HG03139 (cell line): ENCODE results near the gene FAM174C.

ENCODE experiments used
- ATAC-seq: cut with Tn5 transposase; IDR thresholded peaks from one replicate; pipeline ENCODE4 v1.9.1; 2021; ENCODE audit not compliant: unreplicated experiment

FAM174C gene

DNA sequence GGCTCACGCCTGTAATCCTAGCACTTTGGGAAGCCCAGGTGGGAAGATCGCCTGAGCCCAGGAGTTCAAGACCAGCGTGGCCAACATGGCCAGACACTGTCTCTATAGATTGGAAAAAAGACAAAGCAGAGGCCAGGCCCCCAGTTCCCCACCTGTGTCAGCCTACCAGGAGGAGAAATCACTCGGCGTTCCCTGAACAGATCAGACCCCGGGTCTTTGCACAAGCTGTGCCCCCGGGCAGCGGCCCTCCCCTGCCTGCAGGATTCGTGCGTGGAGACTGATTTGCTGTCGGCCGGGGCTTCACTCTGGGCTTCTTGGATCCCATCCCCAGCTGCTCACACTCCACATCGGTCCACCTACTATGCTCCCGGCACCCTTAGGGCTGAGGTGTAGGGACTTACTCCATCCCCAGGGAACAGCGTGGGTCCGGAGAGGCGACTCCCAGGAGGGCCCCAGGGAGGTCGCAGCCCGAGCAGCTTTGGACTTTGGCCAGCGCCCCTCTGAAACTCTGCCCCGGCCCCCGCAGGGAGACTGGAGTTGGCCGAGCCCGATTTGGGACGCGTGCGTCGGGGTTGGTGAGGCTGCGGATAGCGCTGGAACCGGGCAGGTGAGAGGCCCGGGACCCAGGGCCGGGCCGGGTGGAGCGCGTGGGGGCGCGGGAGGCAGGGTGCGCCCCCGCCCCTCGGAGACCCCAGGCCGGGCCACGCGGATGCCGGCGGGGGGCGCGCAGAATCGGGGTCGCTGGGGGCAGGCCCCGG, 9.8 kb downstream of the FAM174C start:
- ATAC-seq = no peak

DNA sequence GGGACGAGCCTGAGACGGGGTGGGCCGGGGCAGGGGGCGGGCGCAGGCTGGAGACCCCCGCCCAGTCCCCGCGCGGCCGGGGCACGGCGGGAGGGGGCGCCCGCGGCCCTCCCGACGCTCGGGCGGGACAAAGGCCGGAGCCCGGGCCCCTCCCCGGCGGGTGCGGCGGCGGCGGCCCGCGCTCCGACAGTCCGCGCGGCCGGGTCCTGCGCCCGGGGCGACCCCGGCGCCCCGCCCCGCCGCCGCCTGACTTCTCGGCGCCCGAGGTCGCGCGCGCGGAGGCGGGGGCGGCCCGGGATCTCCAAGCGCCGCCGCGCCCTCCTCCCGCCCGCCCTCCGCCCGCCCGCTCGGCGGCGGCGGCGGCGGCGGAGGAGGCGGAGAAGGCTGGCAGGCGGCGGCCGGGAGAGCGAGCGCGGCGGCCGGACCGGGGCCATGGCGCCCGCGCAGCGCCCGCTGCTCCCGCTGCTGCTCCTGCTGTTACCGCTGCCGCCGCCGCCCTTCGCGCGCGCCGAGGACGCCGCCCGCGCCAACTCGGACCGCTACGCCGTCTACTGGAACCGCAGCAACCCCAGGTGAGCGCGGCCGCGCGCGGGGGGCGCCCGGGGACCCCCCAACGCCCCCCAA, 10.5 kb downstream of the FAM174C start, which contains the start of gene EFNA2:
TSS of gene EFNA2 (plus strand) at position 137 of the 624 bp plus-strand sequence. CDS start at position 433, 296 bp downstream.
- no peak for ATAC-seq

DNA sequence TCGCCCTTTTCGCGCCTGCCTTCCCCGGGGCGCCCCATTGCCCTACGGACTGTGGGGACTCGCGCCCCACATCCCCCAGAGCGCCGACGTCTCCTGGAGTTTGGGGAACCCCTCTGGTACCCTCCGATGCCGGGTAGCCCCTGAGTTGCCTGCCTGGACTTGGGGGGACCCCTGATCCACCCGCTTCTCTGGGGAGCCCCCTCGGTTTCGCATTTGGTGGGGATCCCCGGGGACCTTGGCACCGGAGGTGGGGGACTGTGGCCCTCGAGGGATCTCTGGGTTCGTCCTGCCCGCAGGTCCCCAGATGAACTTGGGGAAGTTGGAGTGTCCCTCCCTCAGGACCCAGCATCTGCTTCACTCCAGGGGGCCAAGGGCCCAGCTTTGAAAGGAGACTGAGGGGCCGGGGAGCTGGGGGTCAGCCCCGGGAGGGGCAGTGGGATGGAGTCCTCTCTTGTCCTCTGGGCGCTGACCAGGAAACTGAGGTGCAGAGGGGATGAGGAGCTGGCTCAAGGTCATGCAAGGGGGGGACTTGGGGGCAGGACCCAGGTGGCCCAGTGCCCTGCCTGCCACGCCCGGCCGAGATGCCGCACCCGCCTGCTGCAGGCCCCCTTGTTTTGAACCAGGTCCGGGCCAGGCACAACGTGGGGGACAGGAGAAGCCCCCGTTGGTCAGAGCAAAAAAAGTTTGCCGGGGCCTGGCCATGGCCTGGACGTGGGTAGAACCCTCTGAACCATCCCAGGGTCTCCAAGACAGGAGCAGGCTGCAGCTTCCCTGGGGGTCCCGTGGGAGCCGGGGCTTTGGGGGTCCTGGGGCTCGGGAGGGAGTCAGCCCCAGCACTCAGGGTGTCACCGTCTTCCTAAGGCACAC, 11.4 kb downstream of the FAM174C start:
- no peak for ATAC-seq

DNA sequence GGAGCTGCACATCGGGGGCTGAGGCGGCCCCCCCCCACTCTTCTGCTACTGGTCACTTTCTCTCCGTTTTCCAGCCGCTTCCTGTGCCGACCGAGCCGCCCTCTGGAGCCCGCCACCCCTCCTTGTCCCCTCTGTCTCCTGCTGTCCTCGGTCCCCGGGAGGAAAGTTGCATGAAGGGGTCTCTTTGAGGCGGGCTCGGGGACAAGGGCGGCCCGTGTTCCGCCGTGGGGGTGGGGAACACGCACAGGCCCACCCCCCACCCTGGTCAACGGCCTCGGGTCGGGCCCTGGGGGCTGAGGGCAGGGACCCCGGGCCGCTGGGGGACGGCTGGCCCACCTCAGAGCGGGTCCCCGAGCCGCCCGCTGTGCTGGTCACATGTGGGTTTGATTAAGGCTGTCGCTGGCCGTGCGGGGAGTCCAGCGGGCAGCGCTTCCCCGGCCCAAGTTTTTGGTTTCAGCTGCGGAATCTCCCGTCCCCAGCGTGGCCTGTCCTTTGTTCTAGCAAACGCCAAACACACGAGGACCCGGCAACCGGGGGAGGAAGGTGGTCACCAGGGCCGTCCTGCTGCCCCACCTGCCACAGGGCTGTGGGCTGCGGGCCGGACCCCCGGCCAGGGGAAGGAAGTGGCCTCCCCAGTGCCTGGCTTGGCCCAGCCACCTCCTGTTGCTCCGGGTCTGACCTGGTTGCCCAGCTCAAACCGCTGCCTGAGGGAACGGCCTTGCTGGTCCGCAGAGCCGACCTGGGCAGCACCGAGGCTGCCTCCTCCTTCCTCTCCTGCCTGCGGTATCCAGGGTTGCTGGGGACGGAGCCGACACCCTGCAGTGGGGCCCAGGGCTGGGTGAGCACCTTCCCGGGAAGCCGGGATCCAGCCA, 12.3 kb downstream of the FAM174C start:
- no peak for ATAC-seq

DNA sequence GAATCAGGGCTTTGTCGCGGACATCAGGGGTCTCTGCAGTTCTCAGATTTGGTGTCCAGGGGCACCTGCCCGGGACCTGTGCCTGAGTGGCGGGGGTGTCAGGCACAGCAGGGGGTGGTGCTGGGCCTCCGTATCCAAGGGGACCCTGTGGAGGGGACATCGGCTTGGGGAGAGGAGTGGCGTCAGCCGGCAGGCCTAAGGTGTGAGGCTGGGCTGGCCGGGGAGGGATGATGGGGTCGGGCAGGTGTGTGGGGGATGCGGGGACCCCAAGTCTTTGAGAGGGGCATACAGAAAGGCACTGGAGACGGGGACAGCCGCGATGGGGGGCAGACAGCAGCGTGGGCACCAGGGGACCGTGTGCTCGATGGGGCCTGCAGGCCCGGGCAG, 12.9 kb downstream of the FAM174C start:
- no peak for ATAC-seq

DNA sequence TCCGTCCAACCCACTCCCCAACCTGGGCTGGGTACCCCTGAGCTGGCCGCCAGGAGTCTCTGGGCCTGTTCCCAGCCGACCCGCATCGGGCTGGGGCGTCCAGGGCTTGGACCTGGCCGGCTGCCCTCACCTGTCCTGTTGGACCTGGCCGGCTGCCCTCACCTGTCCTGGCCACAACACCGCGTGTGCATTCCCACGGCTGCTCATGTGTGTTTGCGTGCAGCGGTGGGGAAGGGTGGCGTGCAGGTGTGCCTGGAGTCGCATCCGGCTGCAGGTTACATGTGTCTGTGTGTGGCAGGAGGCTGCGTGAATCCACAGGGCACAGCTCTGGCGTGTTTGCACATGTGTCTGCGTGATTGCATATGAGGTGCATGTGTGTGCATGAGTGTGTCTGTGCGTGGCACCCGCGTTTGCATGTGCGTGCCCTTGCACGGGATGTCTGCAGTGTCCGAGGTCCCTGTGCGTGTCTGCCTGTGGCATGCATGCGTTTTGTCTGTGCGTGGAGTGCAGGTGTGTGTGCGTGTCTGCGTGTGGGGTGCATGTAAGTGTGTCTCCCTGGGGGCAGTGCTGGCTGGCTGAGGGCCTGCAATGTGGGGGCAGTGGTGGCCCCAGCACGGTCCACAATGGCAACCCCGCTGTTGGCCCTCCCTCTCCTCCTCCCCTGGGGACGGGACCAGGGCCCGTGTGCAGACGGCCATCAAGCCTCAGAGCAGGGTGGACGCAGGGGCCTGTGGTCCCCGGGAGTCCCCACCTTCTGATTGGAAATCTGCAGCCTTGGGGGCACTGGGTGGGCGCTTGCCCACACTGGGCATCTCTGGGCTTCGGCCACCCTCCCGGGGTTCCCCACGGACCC, 13.7 kb downstream of the FAM174C start:
- ATAC-seq = no peak

DNA sequence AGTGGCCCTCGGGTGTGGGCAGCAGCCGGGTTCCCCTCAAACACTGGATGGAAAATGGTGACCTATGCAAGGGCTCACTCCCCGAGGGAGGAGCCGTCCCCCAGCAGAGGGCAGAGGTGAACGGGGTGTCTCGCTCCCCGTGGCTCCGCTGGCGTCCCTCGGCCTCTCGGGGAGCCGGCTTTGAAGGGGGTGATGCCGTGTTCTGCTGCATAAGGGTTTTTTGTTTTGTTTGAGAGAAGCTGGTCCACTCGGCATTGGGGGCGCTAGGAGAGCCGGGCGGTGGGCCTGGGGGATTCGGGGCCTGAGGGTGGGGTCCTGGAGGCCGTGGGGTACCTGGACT, 14.3 kb downstream of the FAM174C start:
- no peak for ATAC-seq

DNA sequence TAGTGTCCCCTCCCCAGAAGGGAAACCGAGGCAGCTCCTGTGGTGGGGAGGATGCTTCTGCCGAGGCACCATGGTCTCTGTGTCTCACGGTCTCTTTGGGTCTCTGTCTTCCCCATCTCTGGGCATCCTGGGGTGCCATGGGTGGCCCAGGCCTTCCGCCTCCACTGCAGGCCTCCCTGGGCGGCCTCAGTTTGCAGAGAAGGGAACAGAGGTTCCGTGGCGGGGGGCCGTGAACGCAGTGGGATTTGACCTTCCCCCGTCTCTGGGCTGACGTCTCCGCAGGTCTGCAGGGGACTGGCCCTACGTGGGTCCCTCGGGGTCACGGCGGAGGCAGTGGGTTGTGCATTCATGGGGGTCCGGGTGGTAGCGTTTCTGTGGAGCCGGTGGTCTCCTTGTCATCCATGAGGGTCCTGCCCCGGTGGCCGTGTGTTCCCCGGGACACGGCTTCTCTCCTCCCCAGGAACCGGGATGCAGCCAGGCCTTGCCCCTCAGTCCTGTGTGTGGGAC, 14.9 kb downstream of the FAM174C start:
- ATAC-seq = no peak

DNA sequence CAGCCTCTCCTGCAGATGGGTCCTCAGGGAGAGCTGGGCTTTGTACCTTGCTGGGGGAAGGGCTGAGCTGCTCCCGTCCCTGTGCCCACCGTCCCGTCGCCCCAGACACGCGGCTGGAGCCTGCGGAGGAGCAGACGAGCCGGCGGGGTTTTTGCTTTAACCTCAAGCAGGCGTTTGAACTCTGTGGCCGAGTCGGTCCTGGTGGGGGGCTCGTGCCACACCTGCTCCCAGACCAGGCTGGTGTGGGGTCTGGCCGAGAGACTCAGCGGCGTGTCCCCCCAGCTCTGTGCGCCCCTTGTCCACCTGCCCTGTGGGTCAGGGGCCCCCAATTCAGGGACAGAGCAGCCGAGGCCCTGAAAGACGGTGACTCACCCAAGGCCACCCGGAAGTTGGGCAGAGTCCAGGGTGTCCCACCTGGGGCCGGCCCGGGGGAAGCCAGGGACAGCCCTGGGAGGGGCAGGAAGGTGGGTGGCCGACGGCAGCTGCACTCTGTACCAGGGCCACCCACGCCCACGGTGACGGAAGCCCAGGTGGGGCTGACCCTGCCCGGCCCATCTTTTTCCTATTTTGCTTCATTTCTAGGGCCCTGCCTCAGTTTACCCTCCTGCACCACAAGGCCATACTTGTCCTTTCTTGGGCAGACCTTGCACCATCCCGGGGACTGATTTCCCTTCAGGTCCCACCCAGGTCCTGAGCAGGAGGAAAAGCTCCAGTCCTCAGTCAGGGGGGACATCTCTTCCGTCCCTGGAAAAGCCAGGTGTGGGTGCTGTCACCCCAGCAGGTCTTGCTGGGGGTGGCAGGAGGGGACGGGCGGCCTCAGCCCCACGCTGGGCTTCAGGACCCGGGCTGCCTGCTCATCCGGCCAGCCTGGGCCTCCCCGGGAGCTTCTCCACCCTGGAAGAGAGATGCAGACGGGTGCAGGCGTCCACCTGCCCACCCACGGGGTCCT, 15.6 kb downstream of the FAM174C start:
- ATAC-seq = no peak

DNA sequence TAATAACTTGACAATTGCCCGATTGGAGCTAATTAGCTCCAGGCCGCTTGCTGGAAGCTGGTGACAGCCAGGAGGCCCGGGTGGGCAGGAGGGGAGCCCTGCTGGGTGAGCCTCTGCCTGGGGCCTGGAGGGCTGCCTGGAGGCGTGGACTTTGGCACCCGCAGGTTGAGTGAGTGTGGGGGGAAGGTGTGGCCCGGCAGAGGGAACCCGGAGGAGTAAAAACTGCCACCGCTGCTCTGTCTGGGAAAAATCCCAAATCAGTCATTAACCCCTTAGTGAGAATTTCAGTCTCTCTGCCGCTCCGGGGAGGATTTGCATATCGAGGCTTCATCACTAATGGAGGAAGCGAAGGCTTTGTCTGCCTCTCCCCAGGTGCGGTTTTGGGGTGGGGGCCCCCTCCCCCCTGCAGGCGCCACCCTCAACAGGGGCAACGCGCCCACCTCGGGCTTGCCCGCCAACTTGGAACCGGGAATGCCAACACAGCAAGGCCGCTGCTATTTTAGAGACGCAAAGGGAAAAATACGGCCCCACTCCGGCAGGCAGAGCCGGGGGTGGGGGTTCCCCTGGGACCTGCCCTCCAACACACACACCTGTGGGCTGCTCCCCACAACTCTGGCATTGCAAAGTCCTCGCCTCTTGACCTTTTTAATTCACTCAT, 16.6 kb downstream of the FAM174C start:
- ATAC-seq = no peak

DNA sequence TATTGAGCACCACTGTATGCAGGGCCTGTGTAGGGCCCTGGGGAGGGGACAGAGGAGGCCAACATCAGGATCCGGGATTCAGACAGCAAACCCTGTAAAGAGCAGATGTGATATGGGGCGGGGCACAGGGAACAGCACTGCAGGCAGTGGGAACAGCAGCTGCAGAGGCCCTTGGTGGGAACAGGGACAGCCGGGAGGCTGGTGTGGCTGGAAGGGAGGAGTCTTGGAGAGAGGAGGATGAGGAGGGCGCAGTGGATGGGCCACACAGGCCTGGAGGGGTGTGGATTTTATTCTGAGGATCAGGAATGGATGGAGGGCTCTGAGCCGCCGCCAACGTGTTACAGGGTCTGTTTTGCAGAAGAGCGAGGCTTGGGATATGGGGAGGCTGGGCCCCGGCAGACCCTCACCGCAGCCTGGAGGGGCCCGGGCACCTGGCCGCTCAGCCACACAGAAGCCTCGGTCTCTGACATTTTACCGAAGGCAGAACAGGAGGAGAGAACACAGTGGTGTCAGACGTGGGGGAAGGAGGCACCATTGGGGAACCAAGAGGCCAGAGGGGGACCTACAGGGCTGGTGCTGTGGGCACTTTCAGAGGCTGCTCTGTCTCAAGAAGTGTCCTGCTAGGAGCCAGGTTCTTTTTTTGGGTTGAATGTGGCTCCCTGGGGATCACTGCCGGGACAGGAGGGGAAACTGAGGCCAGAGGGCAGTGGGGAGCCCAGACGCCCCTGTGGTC, 17.3 kb downstream of the FAM174C start:
- no peak for ATAC-seq

DNA sequence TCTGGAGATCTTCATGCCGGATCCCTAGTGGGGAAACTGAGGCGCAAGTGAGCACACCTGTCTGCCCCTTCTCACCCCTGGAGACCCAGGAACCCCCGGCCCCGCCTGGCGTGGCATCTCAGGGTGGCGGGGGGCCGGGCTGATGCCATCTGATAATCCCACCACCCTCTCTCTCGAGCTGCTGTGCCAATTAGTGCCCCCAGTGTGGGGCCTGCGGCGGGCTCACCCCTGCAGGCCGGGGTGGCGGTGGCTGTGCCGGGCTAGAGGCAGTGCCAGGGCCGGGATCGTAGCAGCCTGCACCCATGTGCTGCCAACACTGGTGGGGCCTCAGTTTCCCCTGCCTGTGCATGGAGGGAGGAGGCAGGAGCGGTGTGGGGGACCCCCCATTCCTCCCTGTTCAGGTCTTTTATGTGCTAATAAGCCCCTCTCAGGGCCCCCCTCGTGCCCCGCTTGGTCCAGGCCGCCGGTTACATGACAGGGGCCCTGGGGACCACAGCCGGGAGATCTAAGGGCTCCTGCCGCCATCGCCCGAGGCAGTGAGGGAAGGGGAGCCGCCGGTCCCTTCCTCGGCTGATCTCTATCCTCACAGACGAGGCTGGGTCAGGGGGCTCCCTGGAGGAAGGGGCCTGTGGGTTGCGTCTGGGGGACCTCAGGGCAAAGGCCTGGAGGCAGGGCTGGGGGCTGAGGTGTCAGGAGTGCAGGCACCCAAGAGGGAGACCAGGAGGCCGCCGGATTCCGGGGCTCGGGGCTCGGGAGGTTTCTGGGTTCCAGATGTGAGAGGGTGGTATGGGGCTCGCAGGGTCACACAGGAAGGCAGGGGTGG, 18.7 kb downstream of the FAM174C start:
- no peak for ATAC-seq

DNA sequence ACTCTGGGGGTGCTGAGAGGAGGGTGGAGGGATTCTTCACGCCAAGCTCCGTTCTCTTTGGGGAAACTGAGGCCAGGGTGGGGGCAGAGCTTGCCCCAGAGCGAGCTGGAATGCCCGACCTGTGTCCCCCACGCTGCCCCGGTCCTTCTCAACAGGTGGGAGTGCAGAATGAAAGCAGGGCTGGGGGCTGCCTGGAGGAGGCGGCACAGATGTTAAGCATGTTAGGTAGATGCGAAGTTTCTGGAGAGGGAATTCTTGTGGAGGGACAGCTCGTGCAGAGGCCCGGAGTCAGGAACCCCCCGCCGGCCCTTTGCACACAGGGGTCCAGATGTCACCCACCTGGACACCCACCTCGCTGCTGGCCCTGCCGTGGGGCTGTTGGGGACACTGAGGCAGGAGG, 19.4 kb downstream of the FAM174C start:
- ATAC-seq = no peak

DNA sequence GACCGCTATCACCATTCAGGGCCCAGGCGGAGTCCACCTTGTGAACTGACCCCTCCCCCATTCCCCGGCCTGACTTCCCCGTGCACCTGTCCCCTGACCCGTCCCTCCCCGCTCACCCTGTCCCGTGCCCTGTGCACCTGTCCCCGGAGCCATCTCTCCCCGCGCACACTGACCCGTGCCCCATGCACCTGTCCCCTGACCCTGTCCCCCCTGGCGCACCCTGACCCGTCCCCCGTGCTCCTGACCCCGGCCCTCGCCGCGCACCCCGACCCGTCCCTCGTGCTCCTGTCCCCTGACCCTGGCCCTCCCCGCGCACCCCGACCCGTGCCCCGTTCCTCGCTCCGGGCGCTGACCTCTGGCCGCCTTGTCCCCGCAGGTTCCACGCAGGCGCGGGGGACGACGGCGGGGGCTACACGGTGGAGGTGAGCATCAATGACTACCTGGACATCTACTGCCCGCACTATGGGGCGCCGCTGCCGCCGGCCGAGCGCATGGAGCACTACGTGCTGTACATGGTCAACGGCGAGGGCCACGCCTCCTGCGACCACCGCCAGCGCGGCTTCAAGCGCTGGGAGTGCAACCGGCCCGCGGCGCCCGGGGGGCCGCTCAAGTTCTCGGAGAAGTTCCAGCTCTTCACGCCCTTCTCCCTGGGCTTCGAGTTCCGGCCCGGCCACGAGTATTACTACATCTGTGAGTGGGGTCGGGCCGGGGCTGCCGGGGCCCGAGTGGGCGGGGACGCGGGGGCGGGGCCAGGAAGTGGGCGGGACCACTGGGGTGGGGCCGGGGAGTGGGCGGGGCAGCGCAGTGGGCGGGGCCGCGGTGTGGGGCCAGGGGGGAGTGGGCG, 20.1 kb downstream of the FAM174C start:
- no peak for ATAC-seq

DNA sequence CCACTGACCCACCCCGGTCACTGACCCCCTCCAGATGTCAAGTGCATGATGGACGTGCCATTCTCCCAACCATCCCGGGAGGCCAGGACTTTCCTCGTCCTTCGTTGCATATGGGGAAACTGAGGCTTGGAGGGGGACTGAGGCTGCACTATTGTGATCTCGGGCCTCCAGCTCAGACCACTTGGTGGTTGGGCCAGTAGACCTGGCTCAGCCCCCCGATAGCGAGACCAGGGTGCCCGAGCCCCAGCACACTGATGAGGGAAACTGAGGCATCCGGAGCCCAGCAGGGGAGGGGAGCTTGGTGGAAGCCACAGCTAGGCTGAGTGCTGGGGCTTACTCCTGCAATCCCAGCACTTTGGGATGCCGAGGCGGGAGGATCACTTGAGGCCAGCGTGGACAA, 20.7 kb downstream of the FAM174C start:
- ATAC-seq = no peak
